RPMI8226 (cell line): ENCODE data around the gene FAM107B.
A peak's percentile ranks its signal among the peaks of the same experiment; 100 is the strongest.

ENCODE experiments used
- DNase-seq: peaks from one replicate; pipeline ENCODE4 v3.0.0-alpha.2; 2015

FAM107B gene

GRCh38 chr10:14526326-14526725, 248.4 kb downstream of the FAM107B start:
- no peak for DNase-seq

GRCh38 chr10:14524691-14525324, 249.9 kb downstream of the FAM107B start:
- DNase-seq = no peak

- DNase-seq = no peak
These were observed 251.4 kb downstream of the FAM107B start for GRCh38 chr10:14523286-14523685.

- DNase-seq = no peak
These were observed 254.9 kb downstream of the FAM107B start for GRCh38 chr10:14519785-14520184.

GRCh38 chr10:14518149-14518548, 256.5 kb downstream of the FAM107B start:
- DNase-seq = no peak

- no peak for DNase-seq
These were observed 261.6 kb downstream of the FAM107B start for GRCh38 chr10:14513123-14513522.

- DNase-seq = no peak
These were observed 264.4 kb downstream of the FAM107B start for GRCh38 chr10:14510346-14510745.

- DNase-seq = no peak
These were observed 266.0 kb downstream of the FAM107B start for GRCh38 chr10:14508725-14509124.

- no peak for DNase-seq
These were observed 266.9 kb downstream of the FAM107B start for GRCh38 chr10:14507781-14508180.

- DNase-seq = no peak
These were observed 267.5 kb downstream of the FAM107B start for GRCh38 chr10:14507176-14507575.

GRCh38 chr10:14502431-14502830, 272.3 kb downstream of the FAM107B start:
- DNase-seq = no peak

GRCh38 chr10:14500172-14500765, 274.4 kb downstream of the FAM107B start:
- no peak for DNase-seq

- DNase-seq = no peak
These were observed 275.1 kb downstream of the FAM107B start for GRCh38 chr10:14499601-14499904.

GRCh38 chr10:14498326-14498725, 276.4 kb downstream of the FAM107B start:
- no peak for DNase-seq

- DNase-seq = no peak
These were observed 282.9 kb downstream of the FAM107B start for GRCh38 chr10:14491811-14492210.

GRCh38 chr10:14489522-14490177, 285.0 kb downstream of the FAM107B start:
- no peak for DNase-seq

- peak; percentile 68 for DNase-seq
These were observed 287.2 kb downstream of the FAM107B start for GRCh38 chr10:14487488-14487883.

GRCh38 chr10:14486777-14487487, 287.8 kb downstream of the FAM107B start:
- peak; percentile 35 for DNase-seq

GRCh38 chr10:14485986-14486385, 288.7 kb downstream of the FAM107B start:
- DNase-seq = no peak

GRCh38 chr10:14483417-14483816, 291.3 kb downstream of the FAM107B start:
- no peak for DNase-seq

- peak; percentile 86 for DNase-seq
These were observed 292.9 kb downstream of the FAM107B start for GRCh38 chr10:14481752-14482151.

- DNase-seq = no peak
These were observed 293.7 kb downstream of the FAM107B start for GRCh38 chr10:14481014-14481413.

GRCh38 chr10:14478604-14479003, 296.1 kb downstream of the FAM107B start:
- peak; percentile 70 for DNase-seq

- no peak for DNase-seq
These were observed 296.5 kb downstream of the FAM107B start for GRCh38 chr10:14478201-14478600.
